Trophoblast cell (in vitro differentiated cells and primary cell): ENCODE results near the gene PAN2.

ENCODE experiments used
- DNase-seq, 2 donors: peaks; one replicate each; pipeline ENCODE4 v3.0.0-alpha.2; 2016
- H2AFZ ChIP-seq: 2 replicates; pipeline ENCODE4 v1.6.1; 2013; ENCODE audit warnings: low read length, moderate library complexity, mild to moderate bottlenecking; ENCODE audit not compliant: insufficient read depth, poor library complexity
- H2AK5ac ChIP-seq: 2 replicates; pipeline ENCODE4 v1.6.1; 2013; ENCODE audit warnings: mild to moderate bottlenecking, low read length
- H2BK120ac ChIP-seq: 2 replicates; pipeline ENCODE4 v1.6.1; 2013; ENCODE audit warnings: low read length, mild to moderate bottlenecking, moderate library complexity; ENCODE audit not compliant: insufficient read depth, poor library complexity
- H2BK12ac ChIP-seq: 2 replicates; pipeline ENCODE4 v1.6.1; 2013; ENCODE audit warnings: mild to moderate bottlenecking, low read length, moderate library complexity
- H2BK5ac ChIP-seq: 2 replicates; pipeline ENCODE4 v1.6.1; 2013; ENCODE audit warnings: low read length, low read depth, moderate library complexity, mild to moderate bottlenecking; ENCODE audit not compliant: poor library complexity
- H3K14ac ChIP-seq: 2 replicates; pipeline ENCODE4 v1.6.1; 2013; ENCODE audit warnings: mild to moderate bottlenecking, low read length
- H3K18ac ChIP-seq: 2 replicates; pipeline ENCODE4 v1.6.1; 2013; ENCODE audit warnings: mild to moderate bottlenecking, low read length
- H3K23ac ChIP-seq: 2 replicates; pipeline ENCODE4 v1.6.1; 2013; ENCODE audit warnings: low read length
- H3K27ac ChIP-seq: 2 replicates; pipeline ENCODE4 v1.5.1; 2013; ENCODE audit warnings: low read depth, mild to moderate bottlenecking, inconsistent platforms, low read length, moderate library complexity
- H3K27me3 ChIP-seq: 2 replicates; pipeline ENCODE4 v1.6.1; 2013; ENCODE audit warnings: inconsistent platforms, mild to moderate bottlenecking, low read length, moderate library complexity; ENCODE audit not compliant: insufficient read depth
- H3K36me3 ChIP-seq, 2 experiments: 1 replicate in 1 of 2; 2 replicates in 1 of 2; pipeline ENCODE4 v1.6.1; 2013; ENCODE audit warnings: low read length in 2 of 2, mild to moderate bottlenecking in 2 of 2, moderate library complexity in 1 of 2; ENCODE audit not compliant: insufficient read depth in 2 of 2, control insufficient read depth in 1 of 2
- H3K4ac ChIP-seq: 2 replicates; pipeline ENCODE4 v1.6.1; 2013; ENCODE audit warnings: low read depth, mild to moderate bottlenecking, low read length, moderate library complexity
- H3K4me1 ChIP-seq, 2 experiments: 1 replicate in 1 of 2; 2 replicates in 1 of 2; pipeline ENCODE4 v1.6.1; 2013; ENCODE audit warnings: low read length in 2 of 2, mild to moderate bottlenecking in 2 of 2, moderate library complexity in 1 of 2; ENCODE audit not compliant: insufficient read depth in 2 of 2, control insufficient read depth in 1 of 2
- H3K4me2 ChIP-seq: 2 replicates; pipeline ENCODE4 v1.6.1; 2013; ENCODE audit warnings: inconsistent platforms, mild to moderate bottlenecking, low read length, moderate library complexity
- H3K4me3 ChIP-seq: 2 replicates; pipeline ENCODE4 v1.5.1; 2013; ENCODE audit warnings: mild to moderate bottlenecking, low read depth, low read length, inconsistent platforms
- H3K79me1 ChIP-seq: one replicate; pipeline ENCODE4 v1.6.1; 2013; ENCODE audit warnings: low read length
- H3K79me2 ChIP-seq: 2 replicates; pipeline ENCODE4 v1.6.1; 2013; ENCODE audit warnings: low read length, mild to moderate bottlenecking; ENCODE audit not compliant: control insufficient read depth, insufficient read depth, poor library complexity
- H3K9ac ChIP-seq: 2 replicates; pipeline ENCODE4 v1.6.1; 2013; ENCODE audit warnings: mild to moderate bottlenecking, low read length
- H3K9me3 ChIP-seq: 2 replicates; pipeline ENCODE4 v1.6.1; 2013; ENCODE audit warnings: low read depth, mild to moderate bottlenecking, control low read depth, inconsistent platforms, low read length; ENCODE audit not compliant: insufficient read depth
- H4K12ac ChIP-seq: 2 replicates; pipeline ENCODE4 v1.6.1; 2013; ENCODE audit warnings: low read depth, mild to moderate bottlenecking, low read length, moderate library complexity
- H4K8ac ChIP-seq: 2 replicates; pipeline ENCODE4 v1.6.1; 2013; ENCODE audit warnings: low read depth, mild to moderate bottlenecking, low read length, moderate library complexity
- H4K91ac ChIP-seq: one replicate; pipeline ENCODE4 v1.6.1; 2013; ENCODE audit warnings: low read depth, mild to moderate bottlenecking, low read length, moderate library complexity
- WGBS: extraction: QIAGEN DNeasy Blood & Tissue Kit; methylation state at CpG from one replicate; pipeline ENCODE4 v1.1.7; 2013; ENCODE audit warnings: missing lambda C conversion rate; ENCODE audit not compliant: insufficient read length, insufficient coverage; ENCODE audit errors: extremely low coverage; 5-methylcytosine and 5-hydroxymethylcytosine counted together

PAN2 gene

GRCh38 chr12:56299308-56299852, 34.4 kb downstream of the PAN2 start:
- Histone ChIP-seq H3K18ac (peak overlapping the region; percentile 89), H2BK5ac (peak overlapping the region; percentile 5), H3K79me2 (peaks cover 9% of the 10 kb centered on the region), H3K27me3 (no peaks in the 10 kb centered on the region), H4K8ac (peak overlapping the region; percentile 74), H2BK12ac (no peak overlapping the region), H3K9me3 (no peaks in the 10 kb centered on the region), H2AFZ (peak overlapping the region; percentile 67), H3K9ac (peak overlapping the region; percentile 88), H3K79me1 (peaks cover 8% of the 10 kb centered on the region), H3K27ac (peak overlapping the region; percentile 70), H4K91ac (peak overlapping the region; percentile 83), H4K12ac (peak overlapping the region; percentile 39), H2BK120ac (peak overlapping the region; percentile 88), H3K4me2 (peak overlapping the region; percentile 89), H3K14ac (peak overlapping the region; percentile 75), H3K4me1 (peaks cover 4% of the 10 kb centered on the region in 2 experiments), H3K36me3 (peaks cover 10 to 14% of the 10 kb centered on the region in 2 experiments), H3K4ac (peak overlapping the region; percentile 71), H3K23ac (no peak overlapping the region), H2AK5ac (peak overlapping the region; percentile 69), H3K4me3 (peak overlapping the region; percentile 100)
- DNase-seq, result peak in 1 of 2 donors; percentile 16
- no CpG with 5 or more reads among the region's 10 CpGs for WGBS

DNA sequence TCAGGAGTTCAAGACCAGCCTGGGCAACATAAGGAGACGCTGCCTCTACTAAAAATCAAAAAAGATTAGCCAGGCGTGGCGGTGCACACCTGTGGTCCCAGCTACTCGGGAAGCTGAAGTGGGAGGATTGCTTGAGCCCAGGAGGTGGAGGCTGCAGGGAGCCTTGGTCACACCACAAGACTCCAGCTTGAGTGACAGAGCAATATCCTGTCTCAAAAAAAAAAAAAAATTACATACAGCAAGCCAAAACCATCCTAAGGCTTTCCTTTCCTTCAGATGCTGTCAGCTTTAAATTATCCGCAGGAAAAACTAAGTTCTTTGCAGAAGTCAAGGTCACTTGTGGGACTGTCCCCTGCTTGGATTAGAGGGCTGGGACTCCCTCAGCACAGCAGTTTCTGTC, 35.0 kb downstream of the PAN2 start:
- Histone ChIP-seq H4K91ac (no peak overlapping the region), H2BK12ac (no peak overlapping the region), H2AK5ac (no peak overlapping the region), H2BK120ac (no peak overlapping the region), H3K4me2 (peak overlapping the region; percentile 89), H3K23ac (no peak overlapping the region), H4K12ac (no peak overlapping the region), H3K4me1 (peaks cover 4% of the 10 kb centered on the region in 2 experiments), H3K9ac (no peak overlapping the region), H2AFZ (no peak overlapping the region), H3K9me3 (no peaks in the 10 kb centered on the region), H3K27me3 (no peaks in the 10 kb centered on the region), H3K79me1 (peaks cover 8% of the 10 kb centered on the region), H3K36me3 (peaks cover 7 to 12% of the 10 kb centered on the region in 2 experiments), H4K8ac (no peak overlapping the region), H3K27ac (no peak overlapping the region), H2BK5ac (no peak overlapping the region), H3K4me3 (no peak overlapping the region), H3K4ac (peak overlapping the region; percentile 82), H3K14ac (no peak overlapping the region), H3K18ac (no peak overlapping the region), H3K79me2 (peaks cover 9% of the 10 kb centered on the region)
- no CpG with 5 or more reads among the region's 5 CpGs for WGBS
- no peak for DNase-seq

GRCh38 chr12:56297400-56297799, 36.4 kb downstream of the PAN2 start:
- Histone ChIP-seq H3K4me3 (no peak overlapping the region), H4K12ac (no peak overlapping the region), H3K79me1 (peaks cover 8% of the 10 kb centered on the region), H4K8ac (no peak overlapping the region), H3K9me3 (no peaks in the 10 kb centered on the region), H3K4me1 (peaks cover 4% of the 10 kb centered on the region in 2 experiments), H3K27ac (no peak overlapping the region), H3K18ac (no peak overlapping the region), H3K36me3 (peaks cover 5 to 13% of the 10 kb centered on the region in 2 experiments), H3K14ac (no peak overlapping the region), H2AK5ac (no peak overlapping the region), H2AFZ (no peak overlapping the region), H2BK120ac (no peak overlapping the region), H3K27me3 (no peaks in the 10 kb centered on the region), H2BK12ac (no peak overlapping the region), H3K23ac (no peak overlapping the region), H3K9ac (no peak overlapping the region), H2BK5ac (no peak overlapping the region), H3K4me2 (no peak overlapping the region), H3K4ac (no peak overlapping the region), H4K91ac (no peak overlapping the region), H3K79me2 (peaks cover 9% of the 10 kb centered on the region)
- no CpG with 5 or more reads among the region's 8 CpGs for WGBS
- DNase-seq, result peak; percentile 84 to 92

GRCh38 chr12:56296295-56296694, 37.5 kb downstream of the PAN2 start:
- Histone ChIP-seq H3K27ac (no peak overlapping the region), H3K4me2 (no peak overlapping the region), H3K14ac (no peak overlapping the region), H3K4ac (peak overlapping the region; percentile 33), H3K27me3 (no peaks in the 10 kb centered on the region), H3K9me3 (no peaks in the 10 kb centered on the region), H2BK12ac (no peak overlapping the region), H3K9ac (no peak overlapping the region), H3K4me1 (peaks cover 4% of the 10 kb centered on the region in 2 experiments), H3K79me1 (peaks cover 8% of the 10 kb centered on the region), H4K8ac (no peak overlapping the region), H4K12ac (no peak overlapping the region), H2BK5ac (no peak overlapping the region), H3K36me3 (peaks cover 5 to 15% of the 10 kb centered on the region in 2 experiments), H3K18ac (no peak overlapping the region), H3K4me3 (no peak overlapping the region), H4K91ac (no peak overlapping the region), H2AK5ac (no peak overlapping the region), H3K23ac (no peak overlapping the region), H2BK120ac (no peak overlapping the region), H3K79me2 (peaks cover 9% of the 10 kb centered on the region), H2AFZ (no peak overlapping the region)
- WGBS, result no CpG with 5 or more reads among the region's 5 CpGs
- no peak for DNase-seq
